Gastrocnemius medialis (tissue), 4 donors: ENCODE measurements around the gene TGFBR2. TPM values are rescaled to one million over a fixed set of nuclear protein-coding genes. Genes with fewer than 3 reads are reported as not detected.

Experiments used
- ATAC-seq, 2 donors: fragments of 150-250 bp; one replicate each; pipeline ENCODE4 v1.9.1; 2016
- DNase-seq, 2 donors: peaks; one replicate each; pipeline ENCODE4 v3.0.0-alpha.2; 2019
- H3K27ac ChIP-seq, 4 donors: fragments of 200-600 bp; sonication (generic); 1 replicate in 1 of 4; 2 replicates in 3 of 4; pipeline ENCODE4 v1.5.1; 2016 to 2018; ENCODE audit warnings: mild to moderate bottlenecking in 2 of 4, moderate library complexity in 1 of 4
- H3K27me3 ChIP-seq, 3 donors: fragments of 200-600 bp; sonication (generic) in 2 of 3; 1 replicate in 1 of 3; 2 replicates in 2 of 3; pipeline versions ENCODE4 v1.5.1 to v1.6.0; 2016 to 2019; ENCODE audit warnings: mild to moderate bottlenecking in 1 of 3, moderate library complexity in 1 of 3
- H3K36me3 ChIP-seq, 2 donors: fragments of 200-600 bp; sonication (generic) in 1 of 2; one replicate each; pipeline ENCODE4 v1.5.1; 2017 to 2018
- H3K4me1 ChIP-seq, 2 donors: fragments of 200-600 bp; sonication (generic) in 1 of 2; one replicate each; pipeline ENCODE4 v1.5.1; 2016 to 2017; ENCODE audit warnings: mild to moderate bottlenecking in 2 of 2
- H3K4me3 ChIP-seq, 4 donors: fragments of 200-600 bp; sonication (generic) in 3 of 4; 1 replicate in 1 of 4; 2 replicates in 3 of 4; pipeline ENCODE4 v1.5.1; 2016 to 2019; ENCODE audit warnings: mild to moderate bottlenecking in 2 of 4
- H3K9me3 ChIP-seq, 3 donors: fragments of 200-600 bp; sonication (generic) in 2 of 3; 1 replicate in 1 of 3; 2 replicates in 2 of 3; pipeline ENCODE4 v1.5.1; 2016 to 2019
- POLR2A ChIP-seq, 2 donors: fragments of 450-650 bp; IDR thresholded peaks; one replicate each; pipeline ENCODE4 v1.6.1; 2017; ENCODE audit warnings: antibody characterized with exemption in 2 of 2, mild to moderate bottlenecking in 2 of 2, moderate library complexity in 2 of 2
- in situ Hi-C, 4 donors: fragments of 200-750 bp; cut with MboI; loops; one replicate each; pipeline versions ENCODE4 v1.15.0 to v1.8.0; 2017; ENCODE audit warnings: low sequenced_read_pairs in 4 of 4
- intact Hi-C: fragments of 100-400 bp; cut with DNase I; formaldehyde crosslinking; loops from one replicate; pipeline ENCODE4 v1.15.1; 2023; ENCODE audit warnings: low total_unique reads
- total RNA-seq, 4 donors: library from RNA; depleted of rRNA; stranded (reverse); fragments of >200 nt; gene quantifications; one replicate each; pipeline versions ENCODE4 v1.1.0 to v1.2.3, GENCODE V29; 2016
- TF ChIP-seq, protein P1 (sequence below), 5 experiments: fragments of 450-650 bp in 3 of 5; fragments of 200-600 bp in 2 of 5; sonication (generic) in 2 of 5; IDR thresholded peaks in 4 of 5; conservative IDR thresholded peaks in 1 of 5; 1 replicate in 4 of 5; 2 replicates in 1 of 5; pipeline ENCODE4 v1.5.1; 2016 to 2019; ENCODE audit warnings: antibody characterized with exemption in 5 of 5, mild to moderate bottlenecking in 3 of 5, moderate library complexity in 3 of 5

Gene TGFBR2
- total RNA-seq, 4 donors from 2014 or later, result 38.3 to 53.8 (median 47.2) TPM

DNA sequence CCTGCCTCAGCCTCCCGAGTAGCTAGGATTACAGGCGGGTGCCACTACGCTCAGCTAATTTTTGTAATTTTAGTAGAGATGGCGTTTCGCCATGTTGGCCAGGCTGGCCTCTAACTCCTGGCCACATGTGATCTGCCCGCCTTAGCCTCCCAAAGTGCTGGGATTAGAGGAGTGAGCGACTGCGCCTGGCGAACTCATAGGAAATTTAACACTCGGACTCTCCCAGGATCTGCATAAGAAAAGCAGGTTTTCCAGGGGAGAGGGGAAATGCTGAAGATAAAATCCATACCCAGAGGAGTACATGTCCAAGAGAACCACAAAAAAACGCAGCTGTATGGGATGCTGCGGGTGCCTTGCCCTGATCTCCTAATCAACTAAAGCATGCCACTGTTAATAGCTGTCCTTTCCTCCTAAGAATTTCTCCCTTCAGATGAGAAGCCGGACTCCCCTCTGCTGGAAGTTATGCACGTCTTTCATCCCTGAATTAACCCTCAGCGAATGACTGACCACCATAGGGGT lies 25.3 kb upstream of the TGFBR2 start:
- in situ Hi-C loops (no loop called here), intact Hi-C loops (no loop called here)
- no peak overlapping the region for H3K27ac ChIP-seq
- no peaks in the 10 kb centered on the region for H3K36me3 ChIP-seq
- no peaks in the 10 kb centered on the region for H3K9me3 ChIP-seq
- H3K4me1 ChIP-seq, result peaks cover 9 to 12% of the 10 kb centered on the region in 2 donors
- TF ChIP-seq, protein P1, sequence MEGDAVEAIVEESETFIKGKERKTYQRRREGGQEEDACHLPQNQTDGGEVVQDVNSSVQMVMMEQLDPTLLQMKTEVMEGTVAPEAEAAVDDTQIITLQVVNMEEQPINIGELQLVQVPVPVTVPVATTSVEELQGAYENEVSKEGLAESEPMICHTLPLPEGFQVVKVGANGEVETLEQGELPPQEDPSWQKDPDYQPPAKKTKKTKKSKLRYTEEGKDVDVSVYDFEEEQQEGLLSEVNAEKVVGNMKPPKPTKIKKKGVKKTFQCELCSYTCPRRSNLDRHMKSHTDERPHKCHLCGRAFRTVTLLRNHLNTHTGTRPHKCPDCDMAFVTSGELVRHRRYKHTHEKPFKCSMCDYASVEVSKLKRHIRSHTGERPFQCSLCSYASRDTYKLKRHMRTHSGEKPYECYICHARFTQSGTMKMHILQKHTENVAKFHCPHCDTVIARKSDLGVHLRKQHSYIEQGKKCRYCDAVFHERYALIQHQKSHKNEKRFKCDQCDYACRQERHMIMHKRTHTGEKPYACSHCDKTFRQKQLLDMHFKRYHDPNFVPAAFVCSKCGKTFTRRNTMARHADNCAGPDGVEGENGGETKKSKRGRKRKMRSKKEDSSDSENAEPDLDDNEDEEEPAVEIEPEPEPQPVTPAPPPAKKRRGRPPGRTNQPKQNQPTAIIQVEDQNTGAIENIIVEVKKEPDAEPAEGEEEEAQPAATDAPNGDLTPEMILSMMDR (IDR thresholded peaks at IDR 0.05 in 4 of 5, conservative IDR thresholded peaks at IDR 0.05 in 1 of 5), result no peak
- no peak for TF ChIP-seq POLR2A (IDR thresholded peaks at IDR 0.05)
- no peaks in the 10 kb centered on the region for H3K27me3 ChIP-seq
- ATAC-seq (no peak), DNase-seq (no peak)
- H3K4me3 ChIP-seq, result no peak overlapping the region

DNA sequence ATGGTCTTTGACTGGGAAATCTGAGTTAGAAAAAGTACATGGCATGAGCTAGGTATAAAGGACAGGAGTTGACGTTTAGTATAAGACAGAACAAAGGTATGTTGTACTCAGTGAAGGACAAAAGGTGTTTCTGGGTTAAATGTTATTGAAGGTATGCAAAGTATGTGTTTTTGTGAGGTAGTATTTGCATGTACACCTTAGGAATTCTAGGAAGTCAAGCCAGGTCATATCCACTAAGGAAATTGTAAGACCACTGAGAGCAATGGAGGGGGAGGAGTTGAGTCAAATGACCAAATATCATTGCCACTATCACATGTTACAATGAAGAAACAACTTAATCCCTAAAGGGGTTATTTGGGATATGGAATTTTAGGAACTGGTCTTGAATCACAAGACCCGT lies 24.4 kb upstream of the TGFBR2 start:
- TF ChIP-seq, protein P1 (IDR thresholded peaks at IDR 0.05 in 4 of 5, conservative IDR thresholded peaks at IDR 0.05 in 1 of 5), result no peak
- TF ChIP-seq POLR2A (IDR thresholded peaks at IDR 0.05), result no peak
- no peak for DNase-seq
- Histone ChIP-seq H3K27ac (no peak overlapping the region), H3K27me3 (no peaks in the 10 kb centered on the region), H3K36me3 (no peaks in the 10 kb centered on the region), H3K4me3 (no peak overlapping the region), H3K9me3 (no peaks in the 10 kb centered on the region), H3K4me1 (peaks cover 5 to 7% of the 10 kb centered on the region in 2 donors)
- ATAC-seq, result no peak
- in situ Hi-C loops (no loop called here), intact Hi-C loops (no loop called here)

DNA sequence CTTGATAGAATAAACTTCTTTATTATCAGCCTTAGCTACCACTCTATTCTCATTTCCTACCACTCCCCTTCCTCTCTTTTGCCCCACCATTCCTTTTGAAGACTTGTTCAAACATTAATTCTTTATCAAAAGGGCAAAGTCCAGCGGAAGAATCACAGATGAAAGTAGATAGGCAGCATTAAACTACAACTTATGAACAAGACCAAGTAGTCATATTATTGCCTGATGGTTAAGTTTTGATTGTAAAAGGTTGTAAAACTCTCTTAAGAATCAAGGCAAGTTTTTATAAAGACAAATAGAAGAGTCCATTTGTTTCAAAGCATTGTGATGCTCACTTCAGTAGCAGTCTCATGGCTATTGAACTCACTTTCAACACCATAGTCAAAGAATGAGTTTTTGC lies 22.4 kb upstream of the TGFBR2 start:
- intact Hi-C loops (no loop called here), in situ Hi-C loops (no loop called here)
- no peak for TF ChIP-seq POLR2A (IDR thresholded peaks at IDR 0.05)
- TF ChIP-seq, protein P1 (IDR thresholded peaks at IDR 0.05 in 4 of 5, conservative IDR thresholded peaks at IDR 0.05 in 1 of 5), result no peak
- Histone ChIP-seq H3K36me3 (no peaks in the 10 kb centered on the region), H3K4me3 (no peak overlapping the region), H3K27me3 (no peaks in the 10 kb centered on the region), H3K9me3 (no peaks in the 10 kb centered on the region), H3K4me1 (no peaks in the 10 kb centered on the region), H3K27ac (no peak overlapping the region)
- DNase-seq, result no peak
- no peak for ATAC-seq

DNA sequence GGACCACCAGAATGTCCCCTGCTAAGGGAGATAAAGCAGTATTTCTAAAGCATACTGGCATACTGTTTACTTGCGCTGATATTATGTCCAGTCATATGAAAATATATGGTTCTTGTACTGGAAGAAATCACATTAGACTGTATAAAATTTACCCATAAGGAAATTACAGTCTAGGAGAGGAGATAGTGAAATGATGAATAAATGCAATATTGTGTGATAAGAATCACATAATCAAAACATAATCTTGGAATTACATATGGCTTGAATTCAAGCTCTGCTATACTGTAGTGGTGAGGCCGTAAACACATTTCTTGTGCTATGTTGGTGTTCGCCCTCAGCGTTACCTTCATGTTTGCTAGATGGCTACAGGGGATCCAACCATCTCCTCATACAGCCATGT lies 20.7 kb upstream of the TGFBR2 start:
- TF ChIP-seq, protein P1 (IDR thresholded peaks at IDR 0.05 in 4 of 5, conservative IDR thresholded peaks at IDR 0.05 in 1 of 5), result no peak
- no peak for TF ChIP-seq POLR2A (IDR thresholded peaks at IDR 0.05)
- DNase-seq (no peak), ATAC-seq (no peak)
- Histone ChIP-seq H3K4me1 (no peaks in the 10 kb centered on the region), H3K27ac (no peak overlapping the region), H3K27me3 (no peaks in the 10 kb centered on the region), H3K36me3 (no peaks in the 10 kb centered on the region), H3K4me3 (no peak overlapping the region), H3K9me3 (no peaks in the 10 kb centered on the region)
- intact Hi-C loops, result no loop called here
- in situ Hi-C loops, result no loop called here
